CD4-positive, alpha-beta T cell treated with Interleukin-4 for 1 hour (primary cell): ENCODE results near the gene COX17.
A peak's percentile ranks its signal among the peaks of the same experiment; 100 is the strongest.

Experiments used
- DNase-seq, 2 donors: peaks; one replicate each; pipeline ENCODE4 v3.0.0-alpha.2; 2020 to 2022

Gene COX17

GRCh38 chr3:119642746-119643473 lies 34.3 kb downstream of the COX17 start:
- no peak for DNase-seq

- no peak for DNase-seq
Measured at GRCh38 chr3:119641416-119641815, 35.8 kb downstream of the COX17 start.

GRCh38 chr3:119639494-119640350 lies 37.5 kb downstream of the COX17 start:
- DNase-seq = no peak

- DNase-seq = peak; percentile 10 to 27
Measured at GRCh38 chr3:119637679-119638477, 39.3 kb downstream of the COX17 start.

- DNase-seq = no peak
Measured at GRCh38 chr3:119636891-119637611, 40.2 kb downstream of the COX17 start.

- DNase-seq = no peak
Measured at GRCh38 chr3:119636249-119636648, 41.0 kb downstream of the COX17 start.

- no peak for DNase-seq
Measured at GRCh38 chr3:119635719-119636118, 41.5 kb downstream of the COX17 start.

GRCh38 chr3:119632829-119633228 lies 44.4 kb downstream of the COX17 start:
- DNase-seq = no peak

GRCh38 chr3:119632216-119632615 lies 45.0 kb downstream of the COX17 start:
- DNase-seq = no peak

- no peak for DNase-seq
Measured at GRCh38 chr3:119631516-119631915, 45.7 kb downstream of the COX17 start.

GRCh38 chr3:119630880-119631329 lies 46.3 kb downstream of the COX17 start:
- no peak for DNase-seq

GRCh38 chr3:119630128-119630879 lies 46.9 kb downstream of the COX17 start:
- peak in 1 of 2 donors; percentile 42 for DNase-seq

- DNase-seq = peak; percentile 39 to 43
Measured at GRCh38 chr3:119628816-119629445, 48.3 kb downstream of the COX17 start.

- peak; percentile 21 to 41 for DNase-seq
Measured at GRCh38 chr3:119628390-119628789, 48.8 kb downstream of the COX17 start.

GRCh38 chr3:119627461-119627860 lies 49.7 kb downstream of the COX17 start:
- peak; percentile 32 to 50 for DNase-seq

- DNase-seq = no peak
Measured at GRCh38 chr3:119626196-119626595, 51.0 kb downstream of the COX17 start.

GRCh38 chr3:119625451-119626153 lies 51.6 kb downstream of the COX17 start:
- no peak for DNase-seq

GRCh38 chr3:119624002-119624720 lies 53.0 kb downstream of the COX17 start:
- no peak for DNase-seq

GRCh38 chr3:119620899-119621298 lies 56.3 kb downstream of the COX17 start:
- no peak for DNase-seq
